MM.1S (cell line): Measurements from ENCODE around the gene DLEC1.

Source experiments
- CTCF ChIP-seq: fragments of 300-600 bp; sonication (generic); IDR thresholded peaks from 2 replicates; pipeline ENCODE4 v1.5.1; 2016; ENCODE audit warnings: antibody characterized with exemption, low read length, mixed read lengths
- EZH2phosphoT487 ChIP-seq: fragments of 300-600 bp; sonication (generic); IDR thresholded peaks from 2 replicates; pipeline ENCODE4 v1.6.1; 2018; ENCODE audit warnings: antibody characterized with exemption, low read length

- TF ChIP-seq CTCF (no peak), EZH2phosphoT487 (no peak)
These were observed 73.4 kb downstream of the DLEC1 start for GRCh38 chr3:38112378-38112761.
